Activated CD8-positive, alpha-beta memory T cell treated with anti-CD3 and anti-CD28 coated beads for 4 hours (primary cell): ENCODE measurements around the gene HIGD1C.
"Not testable (repeated sequence)": the region's sequence is repeated elsewhere in the genome, so short reads cannot be mapped to it uniquely, and the experiment has no call there.

ENCODE experiments used
- DNase-seq, 2 donors: peaks; one replicate each; pipeline ENCODE4 v3.0.0-alpha.2; 2020; ENCODE audit warnings: low read depth in 2 of 2

Gene HIGD1C

DNA sequence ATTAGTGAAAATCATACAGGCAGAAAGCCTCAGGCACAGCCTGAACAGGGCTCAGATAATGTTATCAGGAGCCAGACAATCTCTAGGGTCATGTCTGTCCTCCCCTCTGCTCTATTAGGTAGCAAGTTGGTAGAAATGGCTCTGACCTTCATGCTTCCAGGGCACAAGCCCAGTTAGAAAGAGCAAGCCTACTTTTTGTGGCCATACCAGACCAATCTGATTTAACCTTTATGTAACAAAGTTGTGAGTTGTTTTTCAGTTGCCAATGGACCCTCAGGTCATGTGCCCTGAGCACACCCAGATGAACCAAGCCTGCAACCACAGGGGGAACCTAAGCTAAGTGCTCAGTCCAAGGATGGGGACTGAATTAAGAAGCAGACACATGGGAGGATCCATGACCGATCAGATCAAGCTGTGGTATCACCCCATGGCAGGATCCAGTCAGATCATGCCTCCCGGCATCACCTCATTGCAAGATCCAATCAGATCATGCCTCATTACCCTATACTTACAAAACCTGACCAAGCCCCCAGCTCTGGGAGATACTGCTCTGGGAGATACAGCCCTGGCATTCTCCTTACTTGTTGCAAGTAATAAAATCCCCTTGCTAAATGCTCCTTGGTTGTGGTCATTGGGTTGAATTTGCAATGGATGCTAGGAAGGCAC, 18.8 kb upstream of the HIGD1C start:
- DNase-seq, result no peak

DNA sequence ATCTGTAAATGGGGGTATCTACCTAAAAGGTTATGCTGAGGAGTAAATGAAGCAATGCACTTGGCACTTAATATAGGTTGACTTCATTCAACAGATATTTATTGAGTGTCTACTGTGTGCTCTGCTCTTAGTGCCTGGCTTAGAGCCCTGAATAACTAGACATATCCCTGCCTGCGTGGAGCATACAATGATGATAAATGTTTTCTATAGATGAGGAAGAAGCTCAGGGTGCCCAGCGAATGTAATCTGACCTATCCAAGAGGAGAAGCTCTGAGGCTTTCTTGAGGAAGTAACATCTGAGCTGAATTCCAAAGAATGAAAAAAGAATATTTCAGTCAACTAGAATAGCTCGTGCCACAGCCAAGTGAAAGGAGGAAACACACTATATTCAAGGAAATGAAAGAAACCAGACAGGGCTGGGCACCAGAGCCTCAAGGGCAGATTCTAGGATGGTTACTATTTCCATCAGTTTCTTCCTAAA, 17.9 kb upstream of the HIGD1C start:
- DNase-seq, result no peak

DNA sequence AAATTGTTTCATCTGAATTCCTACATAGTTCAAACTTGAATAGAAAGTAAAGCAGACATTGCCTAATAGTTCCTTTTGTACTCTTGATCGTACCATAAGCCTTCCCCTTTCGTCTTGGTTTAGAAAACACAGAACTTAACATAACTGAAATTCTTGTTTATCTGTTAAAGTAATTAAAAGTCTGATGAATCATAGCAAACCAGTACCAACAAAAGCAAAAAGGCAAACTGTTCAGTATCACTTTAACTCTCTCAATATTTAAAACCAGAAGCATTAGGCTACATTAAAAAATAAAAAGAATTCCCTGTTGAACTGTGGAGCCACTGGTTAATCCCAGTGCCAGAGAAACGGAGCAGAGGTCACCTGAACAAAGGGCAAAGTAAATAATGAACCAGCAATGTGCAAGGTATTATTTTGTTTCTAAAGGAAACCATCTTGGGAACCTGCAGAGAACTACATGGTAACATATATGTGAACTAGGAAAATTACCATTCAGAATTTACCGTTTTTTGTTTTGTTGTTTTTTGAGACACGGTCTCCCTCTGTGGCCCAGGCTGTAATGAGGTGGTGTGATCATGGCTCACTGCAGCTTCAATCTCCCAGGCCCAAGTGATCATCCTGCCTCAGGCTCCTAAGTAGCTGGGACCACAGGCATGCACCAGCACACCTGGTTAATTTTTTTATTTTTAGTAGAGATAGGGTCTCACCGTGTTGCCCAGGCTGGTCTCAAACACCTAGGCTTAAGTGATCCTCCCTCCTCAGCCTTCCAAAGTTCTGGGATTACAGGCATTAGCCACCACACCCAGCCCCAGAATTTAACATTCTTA, 17.1 kb upstream of the HIGD1C start:
- DNase-seq, result no peak

DNA sequence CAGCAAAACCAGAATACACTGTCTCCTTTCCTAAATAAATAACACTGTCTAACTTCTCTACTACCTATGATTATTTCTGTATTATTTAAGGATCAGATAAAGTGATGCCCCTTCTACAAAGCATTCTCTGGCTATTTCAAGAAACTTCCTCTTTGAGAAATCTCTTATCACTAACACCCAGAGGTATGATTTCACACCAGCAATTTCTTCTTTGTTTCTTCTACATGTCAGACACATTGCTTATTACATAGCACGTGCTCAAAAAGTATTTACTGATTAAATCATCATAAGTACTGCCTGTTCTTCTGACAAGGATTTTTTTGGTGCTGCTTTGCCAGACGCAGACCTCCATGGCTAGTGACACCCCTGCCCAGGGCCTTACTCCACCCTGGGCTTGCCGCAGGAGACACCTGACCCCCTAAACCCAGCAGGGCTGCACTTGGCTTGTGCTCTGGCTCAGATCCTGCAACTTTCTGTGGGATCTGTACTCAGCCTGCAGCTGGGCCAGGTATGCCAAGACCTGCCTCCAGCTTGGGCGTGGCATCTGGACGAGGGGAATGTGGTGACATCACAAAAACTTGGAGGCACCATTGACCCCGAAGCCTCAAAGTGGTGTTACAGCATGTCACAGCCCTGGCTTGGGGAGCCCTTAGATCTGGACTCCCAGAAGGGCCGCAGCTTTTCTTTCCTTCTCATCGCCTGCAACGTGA, 15.4 kb upstream of the HIGD1C start:
- no peak for DNase-seq

DNA sequence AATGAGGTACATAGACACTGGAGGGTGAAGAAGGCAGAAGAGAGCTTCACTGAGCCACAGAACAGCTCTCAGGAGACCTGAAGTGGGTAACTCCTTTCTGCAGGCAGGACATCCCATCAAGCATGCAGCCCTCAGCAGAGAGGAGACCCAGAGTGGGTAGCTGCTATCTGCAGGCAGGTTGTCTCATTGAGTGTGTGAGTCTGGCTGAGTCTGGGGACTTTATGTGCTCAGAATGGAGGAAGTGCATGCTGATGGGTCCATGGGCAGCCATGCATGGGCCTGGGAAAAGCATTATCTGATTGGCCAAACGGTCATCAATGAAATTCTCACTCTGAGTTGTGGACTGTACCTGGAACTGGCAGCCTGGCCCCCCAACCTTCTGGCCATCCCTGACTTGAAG, 14.7 kb upstream of the HIGD1C start:
- no peak for DNase-seq

DNA sequence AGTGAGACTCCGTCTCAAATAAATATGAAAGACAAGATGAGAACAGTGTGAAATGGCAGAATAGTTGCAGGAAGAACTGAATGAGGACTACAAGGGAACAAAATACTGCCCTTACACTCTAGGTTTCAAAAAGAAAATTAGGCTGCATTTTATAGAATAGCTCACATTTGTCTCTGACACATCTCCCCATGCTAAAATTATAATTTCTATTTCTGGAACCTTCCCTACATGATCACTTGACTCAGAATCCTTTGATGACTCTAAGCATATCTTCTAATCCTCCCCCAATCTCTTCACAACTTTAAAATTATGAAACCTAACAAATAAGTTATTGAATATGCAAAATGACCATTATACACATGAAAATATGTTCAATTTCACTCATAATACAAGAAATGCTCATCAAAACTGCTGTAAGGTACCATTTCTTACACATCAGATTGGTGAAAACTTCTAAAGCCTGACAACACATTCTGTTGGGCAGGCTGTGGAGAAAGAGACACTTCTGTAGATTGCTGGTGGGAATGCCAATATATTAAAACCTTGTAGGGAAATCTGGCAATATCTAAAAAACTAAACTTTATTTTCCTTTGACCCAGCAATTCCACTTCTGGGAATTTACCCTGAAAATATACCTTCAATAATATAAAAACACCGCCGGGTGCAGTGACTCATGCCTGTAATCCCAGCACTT, 4.3 kb upstream of the HIGD1C start:
- no peak for DNase-seq

DNA sequence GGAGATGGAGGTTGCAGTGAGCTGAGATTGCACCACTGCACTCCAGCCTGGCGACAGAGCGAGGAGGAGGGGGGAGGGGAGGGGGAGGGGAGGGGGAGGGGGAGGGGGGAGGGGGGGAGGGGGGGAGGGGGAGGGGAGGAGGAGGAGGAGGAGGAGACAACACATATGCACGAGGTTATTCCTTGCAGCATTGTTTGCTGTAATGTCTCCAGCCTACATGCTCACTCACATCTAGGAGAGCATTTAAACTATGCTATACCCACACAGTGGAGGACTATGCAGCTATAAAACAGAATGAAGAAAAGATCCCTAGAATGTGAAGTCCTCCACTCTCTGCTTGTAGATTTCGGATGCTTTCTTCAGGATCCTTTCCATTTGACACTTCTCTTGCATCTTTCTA, 3.5 kb upstream of the HIGD1C start:
- no peak for DNase-seq

DNA sequence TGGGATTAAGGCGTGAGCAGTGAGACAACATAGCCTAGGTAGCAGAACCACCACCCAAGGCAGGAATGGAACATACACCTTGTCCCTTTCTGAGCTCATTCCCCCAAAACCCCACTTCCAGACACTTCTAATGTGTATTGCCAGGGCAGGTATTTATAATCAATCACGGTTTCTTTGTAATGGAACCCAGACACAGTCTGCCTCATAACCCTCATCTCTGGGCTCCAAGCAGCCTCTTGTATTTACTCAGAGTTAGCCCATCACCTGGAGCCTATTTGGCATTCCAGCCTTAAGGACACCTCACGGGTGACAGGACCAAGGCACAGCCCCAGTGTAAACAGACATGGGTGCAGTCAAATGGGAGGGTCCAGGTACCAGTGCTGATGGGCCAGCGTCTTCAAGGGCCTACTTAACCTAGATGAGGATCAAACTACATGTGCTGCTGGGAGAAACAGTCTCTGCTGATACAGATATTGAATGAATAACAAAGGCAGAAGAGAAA, 2.5 kb upstream of the HIGD1C start:
- DNase-seq, result no peak

DNA sequence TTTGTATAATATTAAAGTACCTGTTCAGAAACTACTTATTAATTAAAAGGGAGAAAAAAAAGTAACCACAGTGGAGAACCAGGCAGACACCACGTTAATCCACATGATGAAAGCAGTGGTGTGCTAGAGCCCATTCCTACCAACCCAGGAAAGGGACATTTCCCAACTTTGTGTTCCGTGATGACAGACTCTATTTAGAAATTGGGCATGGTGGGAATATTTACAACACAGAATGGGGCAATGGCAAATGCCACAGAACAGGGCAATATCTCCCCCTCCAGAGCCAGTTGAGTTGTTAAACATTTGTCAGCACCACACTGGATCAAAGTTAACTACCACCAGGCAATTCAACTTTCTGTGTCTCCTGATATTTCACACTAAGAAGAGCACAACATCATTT, 1.2 kb upstream of the HIGD1C start:
- DNase-seq, result no peak

DNA sequence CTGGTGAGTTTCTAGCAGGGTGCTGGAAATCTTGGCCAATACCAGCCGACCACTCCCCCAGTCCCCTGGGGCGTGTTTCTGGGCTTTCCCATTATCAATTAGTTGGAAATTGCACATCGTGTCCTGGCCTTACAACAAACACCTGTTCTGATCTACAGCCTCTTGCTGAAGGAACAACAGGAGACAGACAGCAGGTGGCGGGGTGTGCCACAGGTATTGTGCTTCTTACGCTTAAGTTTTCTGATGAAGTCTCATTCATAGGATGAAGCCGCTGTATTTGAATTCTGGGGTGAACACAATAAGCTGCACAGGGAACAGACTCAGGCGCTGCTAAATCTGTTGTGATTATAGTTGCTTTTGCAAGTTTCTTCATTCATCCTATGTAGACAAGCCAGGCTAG, 703 bp downstream of the HIGD1C start:
- DNase-seq, result no peak

DNA sequence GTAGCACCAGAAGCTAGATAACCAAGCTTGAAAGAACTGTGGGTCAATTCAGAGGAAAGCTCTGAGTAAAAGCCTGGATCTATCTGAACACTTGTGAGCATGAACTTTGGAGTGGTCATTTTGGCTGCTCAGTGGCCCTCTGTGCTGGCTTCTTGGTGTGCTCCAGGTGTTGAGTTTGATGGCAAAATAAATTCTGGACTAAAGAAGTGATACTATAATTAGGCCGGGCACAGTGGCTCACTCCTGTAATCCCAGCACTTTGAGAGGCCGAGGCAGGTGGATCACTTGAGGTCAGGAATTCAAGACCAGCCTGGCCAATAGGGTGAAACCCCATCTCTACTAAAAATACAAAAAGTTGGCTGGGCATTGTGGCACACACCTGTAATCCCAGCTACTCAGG, 2.4 kb downstream of the HIGD1C start:
- DNase-seq, result not testable (repeated sequence)

DNA sequence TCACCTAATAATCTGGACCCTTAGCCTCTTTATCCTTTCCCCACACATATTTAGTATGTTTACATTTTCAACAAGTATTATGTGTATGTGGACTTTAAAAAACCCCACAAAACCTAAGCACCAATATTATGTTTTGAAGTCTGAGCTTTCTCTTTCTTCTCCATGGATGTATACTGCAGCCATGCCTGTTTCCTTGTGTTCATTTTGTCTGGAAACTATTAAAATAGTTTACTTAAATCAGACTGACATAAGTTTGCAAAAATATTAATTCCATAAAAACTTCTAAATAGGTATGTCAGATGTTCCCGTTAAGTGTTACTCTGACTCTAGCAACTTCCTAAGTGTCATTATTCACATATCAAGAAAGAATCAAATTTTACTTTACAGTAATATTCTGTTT, 2.9 kb downstream of the HIGD1C start:
- DNase-seq, result no peak

DNA sequence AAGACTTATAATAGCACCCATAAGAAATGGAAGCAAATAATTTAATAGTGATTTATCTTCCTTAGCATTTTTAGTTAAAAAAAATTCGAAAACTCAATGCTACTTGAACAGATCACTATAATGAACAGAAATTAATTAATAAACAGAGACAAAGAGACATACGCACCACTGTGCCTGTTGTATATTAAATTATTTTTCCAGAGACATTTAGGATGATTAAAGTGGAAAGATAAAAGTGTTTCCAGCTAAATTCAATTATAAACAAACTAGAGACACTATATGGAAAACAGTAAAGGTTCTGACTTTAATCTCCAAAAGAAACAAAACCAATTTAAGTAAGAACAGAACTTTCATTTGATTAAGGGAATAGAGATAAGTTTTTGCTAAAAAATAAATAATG, 3.4 kb downstream of the HIGD1C start:
- no peak for DNase-seq

DNA sequence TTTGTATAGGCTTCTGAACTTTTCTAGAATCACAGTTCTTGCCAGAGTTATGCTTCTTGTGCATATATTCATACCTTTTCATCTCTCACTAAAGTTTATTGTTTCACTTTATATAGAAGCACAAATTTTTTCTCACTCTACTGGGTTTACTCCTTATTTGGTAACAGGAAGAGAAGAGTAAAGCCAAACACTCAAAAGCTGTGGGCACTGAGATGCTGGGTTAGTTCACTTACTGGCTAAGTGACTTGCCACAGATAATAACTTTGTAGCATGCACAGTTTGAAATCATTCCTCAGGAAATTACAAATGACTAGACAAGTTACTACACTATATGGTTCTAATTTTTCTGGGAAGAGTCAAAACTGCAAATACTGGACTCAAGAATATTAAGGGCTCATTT, 7.8 kb downstream of the HIGD1C start:
- no peak for DNase-seq

DNA sequence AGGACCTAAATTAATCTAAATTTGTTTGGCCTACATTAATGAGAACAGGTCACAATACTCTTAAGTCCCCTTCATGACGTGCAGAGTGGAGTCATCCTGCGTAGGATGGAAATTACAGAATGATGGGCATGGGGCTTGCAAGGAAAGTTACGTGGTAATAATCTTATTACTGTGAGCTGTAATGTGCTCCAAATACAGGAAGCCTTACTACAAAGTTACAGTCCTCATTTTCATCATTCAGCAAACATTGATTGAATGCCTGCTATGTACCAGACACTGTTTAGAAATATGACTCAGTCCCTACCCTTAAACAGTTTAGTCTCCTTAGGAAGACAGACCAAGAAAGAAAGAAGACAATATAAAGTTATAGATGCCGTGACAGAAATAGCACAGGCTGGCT, 9.4 kb downstream of the HIGD1C start:
- DNase-seq, result no peak

DNA sequence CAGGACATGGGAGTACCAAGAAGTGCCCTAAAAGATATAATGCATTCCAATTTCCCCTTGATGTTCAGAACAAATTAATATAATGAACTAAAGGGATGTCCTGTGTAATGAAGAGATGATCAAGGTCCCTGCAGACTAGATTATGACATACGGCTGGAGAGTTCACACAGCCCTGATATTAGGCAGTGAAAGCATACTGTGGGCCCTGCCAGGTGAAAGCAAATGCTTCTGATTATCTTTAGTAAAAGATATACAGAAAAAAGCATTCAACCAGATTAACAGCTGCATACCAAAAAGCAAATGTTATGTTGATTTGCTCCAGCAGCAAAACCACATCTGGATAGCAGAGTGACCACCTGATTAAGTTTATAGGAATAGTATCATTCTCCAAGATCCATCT, 12.1 kb downstream of the HIGD1C start:
- no peak for DNase-seq

DNA sequence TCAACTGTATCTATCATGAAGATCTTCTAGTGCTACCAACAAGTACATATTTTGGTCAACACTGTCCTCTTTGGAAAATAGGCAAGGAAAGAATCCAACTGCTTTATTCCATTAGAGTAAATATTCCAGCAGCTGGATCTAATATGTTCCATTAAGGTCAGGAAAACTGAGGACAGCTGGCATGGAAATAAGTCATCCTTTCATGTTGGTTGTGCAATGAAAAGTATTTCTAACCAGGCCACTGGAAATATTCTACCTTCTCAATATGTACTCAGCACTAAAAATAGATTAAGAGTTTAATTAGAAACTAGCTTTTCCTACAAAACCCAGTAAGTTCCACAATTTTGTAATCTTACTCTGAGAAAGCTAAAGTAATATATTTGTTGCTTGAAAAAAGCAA, 19.6 kb downstream of the HIGD1C start:
- no peak for DNase-seq

DNA sequence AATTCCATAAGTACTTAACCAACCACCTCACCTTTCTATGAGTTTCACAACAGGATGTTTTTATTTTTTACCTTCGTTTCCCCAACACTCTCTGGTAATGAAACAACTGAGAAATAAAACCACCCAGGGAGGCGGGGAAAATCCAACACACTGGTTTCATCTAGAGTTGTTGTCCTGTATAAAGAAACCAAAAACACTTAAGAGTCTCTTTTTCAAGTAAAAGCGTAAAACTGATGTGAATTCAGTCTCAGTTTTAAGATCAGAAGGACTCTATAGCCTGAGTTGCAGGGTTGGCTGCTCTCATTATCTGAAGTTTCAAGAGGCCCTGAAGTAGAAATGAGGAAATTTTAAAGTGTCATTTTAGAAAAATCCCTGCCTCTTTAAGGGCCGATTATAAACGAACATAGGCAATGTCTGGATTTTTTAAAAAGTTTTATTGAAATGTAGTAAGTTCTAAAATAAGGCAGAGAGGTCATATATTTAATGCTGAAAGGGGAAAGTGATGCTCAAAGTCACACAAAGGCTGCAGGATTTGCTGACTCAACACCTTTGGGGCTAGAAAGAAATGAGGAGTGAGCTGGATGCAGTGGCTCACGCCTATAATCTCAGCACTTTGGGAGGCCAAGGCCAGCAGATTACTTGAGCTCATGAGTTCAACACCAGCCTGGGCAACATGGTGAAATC, 27.2 kb downstream of the HIGD1C start:
- no peak for DNase-seq

DNA sequence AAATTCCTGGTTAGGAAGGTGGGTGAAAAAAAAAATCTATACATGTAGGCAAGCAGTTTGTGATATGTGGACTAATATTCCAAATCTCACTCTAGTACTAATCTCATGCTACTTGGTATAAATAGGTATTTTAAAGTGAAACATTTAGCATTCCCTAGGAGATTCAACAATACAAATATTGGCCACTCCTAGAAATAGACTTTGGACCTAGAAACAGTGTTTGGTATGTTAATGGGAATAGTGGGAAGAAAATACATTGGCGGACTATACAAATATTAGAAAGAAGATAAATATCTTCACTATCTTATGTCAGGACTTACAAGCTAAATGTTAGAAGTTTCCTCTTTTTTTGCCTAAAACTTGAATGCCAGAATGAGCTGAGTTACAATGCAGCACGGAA, 28.2 kb downstream of the HIGD1C start:
- no peak for DNase-seq

DNA sequence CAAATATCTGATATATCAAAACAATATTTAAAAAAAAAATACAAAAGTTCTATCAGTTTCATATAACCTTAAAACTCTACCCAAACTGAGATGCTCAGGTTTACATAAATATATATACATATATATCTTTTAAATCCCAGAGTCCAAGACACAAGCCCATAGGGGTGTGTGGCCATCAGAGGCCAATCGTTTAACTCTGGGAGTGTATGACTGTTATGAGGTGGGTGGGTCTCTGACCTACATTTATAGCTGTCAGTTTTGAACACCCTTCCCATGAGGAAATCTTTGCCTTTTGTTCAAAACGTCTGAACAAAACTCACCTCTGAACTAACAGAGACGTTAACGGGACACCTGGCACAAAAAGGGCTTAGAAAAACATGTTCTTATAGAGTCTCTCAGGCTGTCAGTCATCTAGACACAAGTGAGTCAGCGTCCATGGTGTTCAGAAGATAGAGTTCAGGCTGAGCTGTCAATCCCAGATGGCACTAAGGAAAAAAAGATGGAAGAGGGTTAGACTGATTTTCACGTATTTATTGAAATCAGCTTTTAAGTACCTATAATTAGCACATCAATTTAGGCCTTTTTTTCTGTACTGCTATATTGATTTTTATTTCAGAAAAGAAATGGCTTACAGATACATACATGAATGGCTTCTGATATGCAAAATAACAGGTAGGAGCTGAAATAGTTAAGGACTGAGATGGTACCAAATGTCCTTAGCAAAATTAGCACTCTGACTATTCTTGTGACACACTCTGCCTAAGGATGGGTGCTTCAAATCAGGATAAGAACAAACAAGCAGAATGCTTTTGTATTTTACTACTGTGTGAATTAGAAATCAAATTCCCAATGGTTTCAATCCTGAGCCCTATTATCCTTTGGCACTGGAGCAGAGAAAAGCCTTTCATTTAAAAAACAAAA, 29.2 kb downstream of the HIGD1C start:
- DNase-seq, result no peak
